ENCODE results near the gene TULP1.

The TULP1 gene

DNA sequence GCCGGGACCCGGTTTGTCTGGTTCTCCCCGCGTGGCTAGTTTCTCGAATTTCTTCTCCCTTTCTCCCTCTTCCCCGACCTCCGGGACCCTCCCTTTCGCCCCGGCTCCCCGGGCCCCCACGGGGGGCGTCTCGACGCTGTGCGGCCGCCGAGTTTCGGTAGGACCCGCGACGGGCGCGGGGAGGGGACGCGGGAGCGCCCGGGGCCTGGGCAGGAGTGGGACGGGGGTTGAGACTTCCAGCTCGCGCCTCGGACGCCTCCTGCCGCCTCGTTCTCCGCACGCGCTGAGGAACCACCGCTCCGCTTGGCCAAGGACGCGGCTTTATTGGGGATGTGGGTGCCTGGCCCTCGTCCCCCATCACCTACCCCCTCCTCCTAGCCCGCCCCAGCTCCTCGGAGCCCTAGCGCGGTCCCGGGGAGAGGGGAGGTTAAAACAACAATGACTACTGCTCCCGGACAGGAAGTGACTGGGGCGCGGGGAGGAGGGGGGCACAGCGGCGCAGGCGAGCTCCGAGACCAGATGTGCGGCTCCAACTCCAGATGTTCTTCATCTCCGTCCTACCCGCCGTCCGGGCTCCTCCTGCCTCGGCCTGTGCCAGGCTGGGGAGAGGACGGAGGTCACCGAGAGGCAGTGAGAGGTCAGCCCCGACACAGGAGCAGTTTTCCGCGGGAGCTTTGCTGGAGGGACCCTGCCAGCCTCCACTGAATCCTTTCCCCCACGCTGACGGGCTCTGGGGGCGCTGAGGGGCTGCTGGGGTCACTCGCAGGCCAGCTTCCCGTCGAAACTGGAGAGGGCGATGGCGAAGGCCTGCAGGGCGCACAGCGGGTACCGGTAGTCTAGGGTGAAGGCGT lies 14.9 kb downstream of the TULP1 start:
- no peak for DNase-seq

DNA sequence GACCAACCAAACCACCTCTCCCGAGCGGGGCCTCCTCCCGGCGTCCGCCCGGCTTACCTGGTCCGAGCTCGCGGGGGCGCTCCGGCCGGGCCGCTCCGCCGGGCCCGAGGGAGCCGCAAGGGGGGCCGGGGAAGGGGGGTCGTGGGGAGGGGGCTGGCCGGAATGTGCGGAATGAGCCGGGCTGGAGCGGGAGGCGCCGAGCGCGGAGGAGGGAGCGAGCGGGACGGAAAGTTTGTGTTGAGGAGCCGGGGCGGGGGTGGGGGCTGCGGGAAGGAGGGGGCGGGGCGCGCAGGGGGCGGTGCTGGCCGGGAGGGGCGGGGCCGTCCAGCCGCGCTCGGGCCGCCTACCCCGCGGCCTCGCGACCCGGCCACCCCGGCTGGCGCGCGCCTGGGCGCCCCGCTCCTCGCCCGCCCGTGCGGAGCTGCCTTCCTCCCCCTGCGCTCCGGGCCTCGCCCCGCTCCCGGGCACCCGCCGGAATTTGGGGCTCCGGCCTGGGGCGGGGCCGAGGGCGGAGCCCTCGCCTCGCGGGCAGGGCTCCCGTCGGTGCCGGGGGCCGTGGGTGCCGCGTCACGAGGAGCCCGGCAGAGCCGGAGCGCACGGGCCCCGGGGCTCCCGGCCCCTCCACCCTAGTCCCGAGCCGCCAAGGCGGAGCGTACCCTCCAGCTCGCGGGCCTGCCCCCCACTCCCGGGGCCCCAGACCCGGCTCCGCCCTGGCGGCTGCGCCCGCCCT lies 15.7 kb downstream of the TULP1 start, which contains the start of gene TEAD3:
Gene TEAD3 (minus strand): TSS at position 239 of the 730 bp plus-strand sequence.
- peak in 4 of 58 donors; percentile 4 to 34 (median 32) for DNase-seq

GRCh38 chr6:35496036-35496840 lies 16.5 kb downstream of the TULP1 start:
- DNase-seq: peak in 2 of 58 donors; percentile 17 to 32

DNA sequence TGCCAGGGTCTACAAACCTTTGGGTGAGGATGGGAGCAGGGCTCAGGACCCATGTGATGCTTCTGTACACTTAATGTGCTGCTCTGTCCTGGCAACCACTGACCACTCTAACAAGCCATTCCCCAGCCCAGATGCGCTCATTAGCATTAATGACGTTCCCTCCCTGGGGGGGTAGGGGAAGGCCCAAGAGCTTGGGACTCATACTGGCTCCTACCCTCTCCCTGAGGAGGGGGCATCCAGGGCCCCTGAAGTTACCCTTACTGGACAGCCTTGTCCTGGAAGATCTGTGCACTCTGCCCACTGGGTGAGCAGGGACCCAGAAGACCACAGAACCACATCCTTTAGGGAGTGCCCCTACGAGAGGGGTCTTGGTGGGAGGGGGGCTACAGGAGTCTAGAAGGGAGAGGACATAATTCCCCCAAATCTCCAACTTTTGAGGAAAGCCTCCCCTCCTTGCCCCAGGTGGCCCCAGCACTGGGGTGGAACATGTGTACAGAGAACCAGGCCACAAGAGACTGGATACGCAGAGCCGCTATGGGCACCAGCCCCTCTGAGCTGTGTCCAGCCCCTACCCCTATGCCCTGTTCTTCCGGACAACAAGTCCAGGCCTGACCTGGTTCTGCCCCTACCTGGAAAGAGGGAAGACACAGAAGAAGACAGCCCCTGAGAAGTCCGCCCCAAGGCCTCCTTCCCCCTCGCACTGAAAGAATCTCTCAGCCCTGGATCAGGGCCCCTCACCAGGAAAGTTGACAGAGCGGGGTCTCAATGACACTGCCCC lies 17.2 kb downstream of the TULP1 start:
- DNase-seq: no peak

DNA sequence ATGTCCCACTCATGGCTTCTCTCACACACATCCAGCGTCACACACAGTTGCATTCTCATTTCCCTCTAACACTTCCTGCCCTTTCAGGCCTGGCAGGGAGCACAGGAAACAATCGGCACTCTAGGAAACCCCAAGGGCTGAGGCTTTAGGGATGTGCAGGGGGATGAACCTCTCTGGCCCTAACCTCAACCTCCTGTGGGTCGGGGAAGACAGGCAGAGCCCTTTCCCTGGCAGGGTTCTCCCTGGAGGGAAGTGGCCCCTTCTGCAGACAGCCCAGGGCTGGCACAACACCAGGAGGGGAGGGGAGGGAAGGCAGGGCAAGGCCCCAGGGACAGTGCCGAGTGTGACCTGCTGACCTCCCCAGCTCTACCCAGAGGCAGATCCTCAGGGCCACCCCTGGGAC lies 18.5 kb downstream of the TULP1 start:
- DNase-seq: peak in 2 of 58 donors; percentile 3 to 17

GRCh38 chr6:35493307-35493983 lies 19.3 kb downstream of the TULP1 start:
- no peak for DNase-seq

DNA sequence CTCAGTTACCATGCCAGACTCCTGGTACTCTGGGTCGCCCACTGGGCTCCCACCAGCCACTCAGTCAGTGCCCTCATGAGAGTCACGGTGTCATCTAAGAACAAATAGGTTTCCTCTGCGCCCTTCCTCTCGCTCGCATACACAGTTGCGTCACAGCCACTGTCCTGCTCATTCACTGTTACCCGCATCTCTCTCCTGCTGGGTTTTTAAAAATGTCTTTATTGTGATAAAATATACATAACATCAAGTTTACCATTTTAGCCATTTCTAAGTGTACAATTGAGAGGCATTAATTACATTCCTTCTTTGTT lies 19.8 kb downstream of the TULP1 start:
- no peak for DNase-seq

DNA sequence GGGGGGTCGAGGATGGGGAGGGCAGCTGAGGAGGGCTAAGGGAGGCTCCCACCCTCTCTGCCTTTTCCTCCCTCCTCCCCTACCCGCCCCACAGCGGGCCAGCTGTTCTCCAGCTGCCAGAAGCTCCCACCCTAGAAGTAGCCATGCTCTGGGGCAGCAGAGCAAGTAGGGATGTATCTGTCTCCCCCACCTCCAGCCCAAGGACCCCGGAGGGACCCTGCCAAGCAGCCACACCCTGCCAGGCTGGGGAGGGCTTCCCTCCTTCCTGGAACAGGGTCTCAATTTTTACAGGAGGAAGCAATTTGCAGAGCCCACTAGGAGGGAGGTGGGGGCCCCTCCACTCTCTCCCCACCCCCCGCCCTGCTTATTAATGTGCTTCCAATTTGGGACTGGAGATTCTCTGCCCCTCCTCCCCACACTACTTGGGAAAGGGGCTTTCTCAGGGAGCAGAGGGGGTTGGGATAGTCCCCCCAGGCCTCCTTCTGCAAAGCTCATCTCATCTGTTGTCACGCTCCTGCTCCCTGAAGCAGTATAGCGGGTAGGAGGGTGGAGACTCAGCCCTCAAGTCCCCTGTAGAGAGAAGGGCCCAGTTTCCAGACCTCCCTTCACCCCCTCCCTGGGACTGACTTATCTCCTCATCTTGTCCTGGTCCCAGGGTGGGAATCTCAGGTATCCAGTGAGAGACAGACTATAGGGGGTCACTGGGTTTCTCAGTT lies 20.3 kb downstream of the TULP1 start:
- DNase-seq: no peak

GRCh38 chr6:35491558-35492257 lies 21.0 kb downstream of the TULP1 start:
- DNase-seq: no peak

DNA sequence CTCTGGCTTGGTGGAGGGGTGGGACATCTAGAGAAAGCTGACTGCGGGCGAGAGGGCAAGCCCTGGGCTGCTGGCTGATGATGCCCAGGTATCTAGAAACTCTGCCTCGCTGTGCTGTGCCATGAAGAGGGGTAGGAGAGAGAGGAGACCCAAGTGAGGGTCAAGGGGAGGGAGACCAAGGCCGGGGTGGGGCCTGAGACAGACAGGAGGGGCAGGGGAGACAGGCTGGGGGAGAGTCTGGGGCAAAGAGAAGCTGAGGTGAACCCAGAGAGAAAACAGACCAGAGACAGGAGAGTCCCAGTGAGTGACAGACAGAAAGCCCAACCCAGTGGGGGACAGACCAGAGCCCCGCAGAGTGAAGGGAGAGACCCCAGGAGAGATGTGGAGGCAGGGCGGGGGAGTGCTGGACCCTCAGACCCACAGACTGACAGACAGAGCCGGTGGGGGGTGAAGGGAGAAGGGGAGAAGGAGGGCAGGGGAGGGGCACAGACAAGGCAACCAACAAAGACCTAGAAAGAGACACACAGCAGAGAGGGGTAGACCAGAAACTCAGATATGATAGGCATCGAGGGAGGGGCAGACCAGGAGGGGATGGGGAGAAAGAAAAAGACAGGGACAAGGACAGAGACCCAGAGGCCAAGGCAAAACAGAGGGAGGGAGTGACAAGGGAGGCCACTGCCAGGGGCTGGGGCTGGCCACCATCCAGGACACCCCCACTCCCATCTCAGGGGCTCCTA lies 21.7 kb downstream of the TULP1 start:
- DNase-seq: no peak

GRCh38 chr6:35489995-35490791 lies 22.5 kb downstream of the TULP1 start:
- peak in 22 of 58 donors; percentile 5 to 56 (median 19) for DNase-seq

- DNase-seq: no peak
Measured at GRCh38 chr6:35489066-35489465, 23.6 kb downstream of the TULP1 start.

DNA sequence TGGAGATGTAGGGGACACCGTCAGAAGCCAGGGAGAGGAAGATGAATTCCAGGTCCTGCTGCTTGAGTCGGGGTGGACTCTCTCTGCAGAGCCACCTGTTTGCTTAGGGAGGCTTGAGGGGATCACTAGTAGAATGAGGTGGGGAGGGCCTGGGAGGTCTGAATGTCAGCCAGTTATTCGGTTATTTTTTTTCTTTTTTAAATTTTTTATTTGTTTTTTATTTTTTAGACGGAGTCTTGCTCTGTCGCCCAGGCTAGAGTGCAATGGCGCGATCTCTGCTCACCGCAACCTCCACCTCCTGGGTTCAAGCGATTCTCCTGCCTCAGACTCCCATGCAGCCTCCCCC lies 24.2 kb downstream of the TULP1 start:
- no peak for DNase-seq

DNA sequence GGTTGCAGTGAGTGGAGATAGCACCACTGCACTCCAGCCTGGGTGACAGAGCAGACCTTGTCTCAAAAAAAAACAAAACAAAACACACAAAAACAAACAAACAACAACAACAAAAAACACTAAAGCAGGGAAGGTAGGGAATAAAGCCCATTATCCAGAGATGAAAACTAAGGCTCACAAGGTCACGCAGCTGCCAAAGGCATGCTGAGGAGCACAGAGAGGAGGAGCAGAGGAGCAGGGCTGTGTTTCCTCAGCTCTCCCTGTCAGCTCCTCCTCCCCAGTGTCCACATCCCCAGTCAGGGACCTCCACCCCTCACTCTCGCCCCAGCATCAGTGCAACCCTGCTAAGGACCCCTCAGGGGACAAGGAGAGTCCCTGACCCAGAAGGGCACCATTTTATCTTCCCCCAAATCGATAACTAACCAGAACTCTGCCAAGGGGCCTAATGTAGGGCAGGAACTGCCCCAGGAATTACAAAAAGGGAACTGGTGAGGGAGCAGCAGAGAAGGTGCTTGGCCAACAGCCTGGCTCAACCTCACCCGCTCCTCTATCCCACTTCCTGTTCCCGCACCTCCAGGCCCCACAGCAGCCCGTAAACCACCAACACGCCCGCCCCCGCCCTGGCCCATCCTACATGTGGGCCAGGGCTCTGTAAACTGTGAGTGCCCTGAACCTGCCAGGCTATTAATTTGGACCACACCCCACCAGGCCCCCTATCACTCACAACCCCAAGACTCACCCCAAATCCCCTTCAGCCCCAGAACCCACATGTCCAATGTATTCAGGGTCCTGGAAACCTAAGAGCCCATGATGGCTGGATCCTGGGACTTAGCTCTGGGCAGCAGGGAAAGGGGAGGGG lies 24.8 kb downstream of the TULP1 start:
- no peak for DNase-seq

- DNase-seq: no peak
Measured at GRCh38 chr6:35486005-35486925, 26.4 kb downstream of the TULP1 start.

Measured in anterior cingulate cortex (tissue), 58 donors.